Measurements from ENCODE around the gene TNKS1BP1. TPM values are rescaled to one million over a fixed set of nuclear protein-coding genes. Genes with fewer than 3 reads are reported as not detected.

Gene TNKS1BP1
- total RNA-seq, 1 donor from 2014 or later: 14.3 TPM

DNA sequence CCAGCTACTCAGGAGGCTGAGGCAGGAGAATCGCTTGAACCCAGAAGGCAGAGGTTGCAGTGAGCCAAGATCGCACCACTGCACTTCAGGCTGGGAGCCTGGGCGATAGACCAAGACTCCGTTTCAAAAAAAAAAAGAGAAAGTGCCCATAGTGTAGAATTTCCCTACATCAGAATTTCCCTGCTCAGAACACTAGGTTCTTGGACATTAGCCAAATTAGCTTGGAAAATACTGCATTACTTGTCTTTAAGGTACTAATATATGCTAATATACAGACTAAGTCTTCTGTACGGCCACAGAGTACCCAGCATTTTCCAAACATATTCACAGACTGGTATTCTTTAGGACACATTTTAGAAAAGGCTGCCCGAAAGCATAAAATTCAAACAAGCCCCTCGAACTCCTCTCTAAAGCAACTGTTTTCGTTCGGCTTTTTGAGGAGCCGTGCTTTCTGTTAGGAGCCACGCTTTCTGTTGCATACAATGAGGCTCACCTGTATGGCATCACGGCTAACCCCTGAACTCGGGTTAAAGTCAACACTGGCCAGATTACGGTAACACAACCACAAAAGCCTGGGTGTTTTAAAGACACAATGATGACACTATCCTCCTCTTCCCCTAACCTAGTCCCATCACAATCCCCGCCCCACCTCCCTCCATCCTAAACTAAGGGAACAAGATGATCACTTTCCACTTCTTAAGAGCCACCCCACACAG, 18.4 kb downstream of the TNKS1BP1 start:
- peaks cover 7% of the 10 kb centered on the region for H3K4me1 Mint-ChIP-seq
- intact Hi-C loops (cut with micrococcal nuclease): no loop called here
- peaks cover 11% of the 10 kb centered on the region for H3K36me3 Mint-ChIP-seq (ENCODE audit: low read depth)
- DNase-seq: no peak
- H3K9me3 Mint-ChIP-seq: no peaks in the 10 kb centered on the region
- TF ChIP-seq, protein P1, sequence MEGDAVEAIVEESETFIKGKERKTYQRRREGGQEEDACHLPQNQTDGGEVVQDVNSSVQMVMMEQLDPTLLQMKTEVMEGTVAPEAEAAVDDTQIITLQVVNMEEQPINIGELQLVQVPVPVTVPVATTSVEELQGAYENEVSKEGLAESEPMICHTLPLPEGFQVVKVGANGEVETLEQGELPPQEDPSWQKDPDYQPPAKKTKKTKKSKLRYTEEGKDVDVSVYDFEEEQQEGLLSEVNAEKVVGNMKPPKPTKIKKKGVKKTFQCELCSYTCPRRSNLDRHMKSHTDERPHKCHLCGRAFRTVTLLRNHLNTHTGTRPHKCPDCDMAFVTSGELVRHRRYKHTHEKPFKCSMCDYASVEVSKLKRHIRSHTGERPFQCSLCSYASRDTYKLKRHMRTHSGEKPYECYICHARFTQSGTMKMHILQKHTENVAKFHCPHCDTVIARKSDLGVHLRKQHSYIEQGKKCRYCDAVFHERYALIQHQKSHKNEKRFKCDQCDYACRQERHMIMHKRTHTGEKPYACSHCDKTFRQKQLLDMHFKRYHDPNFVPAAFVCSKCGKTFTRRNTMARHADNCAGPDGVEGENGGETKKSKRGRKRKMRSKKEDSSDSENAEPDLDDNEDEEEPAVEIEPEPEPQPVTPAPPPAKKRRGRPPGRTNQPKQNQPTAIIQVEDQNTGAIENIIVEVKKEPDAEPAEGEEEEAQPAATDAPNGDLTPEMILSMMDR (IDR thresholded peaks at IDR 0.05): no peak
- H3K27ac Mint-ChIP-seq: no peak overlapping the region
- H3K4me3 Mint-ChIP-seq: no peak overlapping the region
- ChIA-PET CTCF (no interaction called here), POLR2A (no interaction called here)
- H3K27me3 Mint-ChIP-seq: no peaks in the 10 kb centered on the region
- ATAC-seq (ENCODE audit: low read depth): no peak

DNA sequence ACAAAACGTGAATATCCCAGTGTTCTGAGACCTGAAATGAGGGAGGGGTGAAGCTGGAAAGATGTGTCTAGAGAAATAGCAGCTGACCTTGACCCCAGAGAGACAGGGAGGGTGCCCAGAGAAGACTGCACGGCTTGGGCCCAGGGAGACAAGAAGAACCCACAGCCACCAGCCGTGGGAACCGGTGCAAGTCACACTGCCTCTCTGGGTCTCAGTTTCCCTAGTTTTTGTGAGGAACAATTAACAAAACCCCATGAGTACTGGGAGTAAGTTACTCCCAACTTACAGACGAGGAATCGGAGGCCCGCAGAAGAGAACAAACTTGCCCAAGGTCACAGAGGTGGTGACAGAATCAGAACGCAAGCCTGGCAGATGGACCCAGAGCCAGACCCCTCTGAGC, 19.2 kb downstream of the TNKS1BP1 start:
- H3K27me3 Mint-ChIP-seq: no peaks in the 10 kb centered on the region
- no peak overlapping the region for H3K27ac Mint-ChIP-seq
- intact Hi-C loops (cut with micrococcal nuclease): no loop called here
- TF ChIP-seq, protein P1 (IDR thresholded peaks at IDR 0.05): no peak
- ATAC-seq (ENCODE audit: low read depth) (no peak), DNase-seq (no peak)
- H3K9me3 Mint-ChIP-seq: no peaks in the 10 kb centered on the region
- H3K4me3 Mint-ChIP-seq: no peak overlapping the region
- ChIA-PET POLR2A (no interaction called here), CTCF (no interaction called here)
- peaks cover 19% of the 10 kb centered on the region for H3K36me3 Mint-ChIP-seq (ENCODE audit: low read depth)
- peaks cover under 1% of the 10 kb centered on the region for H3K4me1 Mint-ChIP-seq

DNA sequence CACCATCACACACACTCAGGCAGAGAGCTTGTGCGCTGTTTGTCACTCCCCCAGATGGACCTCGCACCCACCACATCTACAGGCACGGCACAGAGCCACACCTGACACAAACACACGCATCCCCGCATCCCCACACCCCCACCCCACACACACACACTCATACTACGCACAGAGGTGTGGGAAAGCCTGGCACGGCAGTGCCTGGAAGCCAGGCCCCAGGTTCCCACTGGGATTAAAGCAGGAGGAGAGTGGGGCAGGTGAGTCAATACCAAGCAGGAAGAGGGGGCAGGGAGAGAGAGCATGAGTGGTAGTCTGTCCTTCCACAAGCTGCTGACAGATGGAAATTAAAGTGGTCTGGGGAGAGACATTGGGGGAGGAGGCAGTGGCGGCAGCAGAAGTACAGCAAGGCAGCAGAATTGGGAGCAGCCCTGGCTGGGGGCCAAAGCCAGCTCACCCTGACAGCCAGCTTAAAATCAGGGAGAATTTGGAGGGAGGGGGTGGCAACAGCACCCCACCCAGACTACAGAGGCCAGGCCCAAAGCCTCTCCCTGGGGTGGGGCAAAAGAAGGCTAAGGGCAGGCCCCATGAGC, 20.7 kb downstream of the TNKS1BP1 start:
- no peak overlapping the region for H3K4me3 Mint-ChIP-seq
- H3K27me3 Mint-ChIP-seq: no peaks in the 10 kb centered on the region
- ATAC-seq (ENCODE audit: low read depth) (no peak), DNase-seq (no peak)
- peaks cover 4% of the 10 kb centered on the region for H3K9me3 Mint-ChIP-seq
- H3K36me3 Mint-ChIP-seq (ENCODE audit: low read depth): peaks cover 28% of the 10 kb centered on the region
- ChIA-PET CTCF (no interaction called here), POLR2A (interaction anchor here (0.6 kb wide), 1 partner anchor 15 kb away, joined by 3 read pairs; no protein-coding TSS in a partner anchor)
- no peaks in the 10 kb centered on the region for H3K4me1 Mint-ChIP-seq
- TF ChIP-seq, protein P1 (IDR thresholded peaks at IDR 0.05): no peak
- H3K27ac Mint-ChIP-seq: no peak overlapping the region
- intact Hi-C loops (cut with micrococcal nuclease): no loop called here

DNA sequence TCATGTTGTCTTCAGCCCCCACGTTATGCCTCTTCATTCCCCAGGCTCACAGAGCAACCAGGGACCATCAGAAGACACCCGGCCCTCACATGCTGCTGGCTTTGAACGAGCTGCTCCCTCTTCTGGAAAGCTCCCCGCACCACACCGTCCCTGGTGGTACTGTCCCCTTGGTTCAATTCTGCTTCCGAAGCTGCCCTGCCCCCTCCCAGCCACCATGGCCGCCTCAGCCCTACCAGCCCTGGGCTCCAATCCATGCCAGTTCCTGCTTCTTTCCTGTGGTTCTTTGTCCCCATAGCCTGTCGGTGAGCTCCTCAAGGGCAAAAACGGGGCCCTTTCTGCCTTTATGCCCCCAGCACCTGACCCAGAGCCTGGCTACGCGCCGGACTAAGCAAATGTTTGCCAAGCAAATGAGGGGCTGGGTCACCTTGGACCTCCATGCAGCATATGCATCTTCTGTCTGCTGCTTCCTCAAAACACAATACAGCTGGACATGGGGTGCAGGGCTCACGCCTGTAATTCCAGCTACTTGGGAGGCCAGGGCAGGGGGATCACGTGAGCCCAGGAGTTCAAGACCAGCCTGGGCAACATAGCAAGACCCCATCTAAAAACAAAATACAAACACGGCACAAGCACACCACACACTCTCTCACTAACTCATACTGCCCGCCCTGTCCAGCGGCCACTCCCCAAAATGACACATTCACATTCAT, 21.3 kb downstream of the TNKS1BP1 start:
- Mint-ChIP-seq H3K4me1 (no peaks in the 10 kb centered on the region), H3K9me3 (peaks cover 7% of the 10 kb centered on the region), H3K27ac (no peak overlapping the region), H3K27me3 (no peaks in the 10 kb centered on the region), H3K4me3 (no peak overlapping the region), H3K36me3 (ENCODE audit: low read depth) (peaks cover 30% of the 10 kb centered on the region)
- ATAC-seq (ENCODE audit: low read depth) (no peak), DNase-seq (no peak)
- CTCF ChIA-PET: no interaction called here
- POLR2A ChIA-PET: no interaction called here
- TF ChIP-seq, protein P1 (IDR thresholded peaks at IDR 0.05): no peak
- intact Hi-C loops (cut with micrococcal nuclease): no loop called here

DNA sequence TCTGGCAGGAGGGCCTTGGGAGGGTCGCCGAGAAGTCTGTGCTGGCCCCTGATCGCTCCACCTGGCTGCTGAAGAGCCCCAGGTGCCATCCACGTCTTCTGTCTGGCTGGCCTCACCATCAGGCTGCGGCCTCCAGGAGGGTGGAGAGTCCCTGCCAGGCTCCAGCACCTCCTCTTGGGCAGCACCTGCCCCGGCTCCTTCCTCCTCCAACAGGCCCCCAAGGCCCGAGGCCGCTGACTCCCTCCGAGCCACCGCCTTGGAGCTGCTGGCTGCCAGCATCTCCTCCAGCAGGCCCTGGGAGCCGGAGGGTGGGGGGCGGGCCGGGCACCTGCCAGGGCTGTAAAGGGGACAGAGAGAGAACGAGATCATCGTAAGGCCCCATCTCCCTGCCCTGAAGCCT, 22.3 kb downstream of the TNKS1BP1 start:
- intact Hi-C loops (cut with micrococcal nuclease): no loop called here

More for the DNA sequence above, 22.3 kb downstream of the TNKS1BP1 start:
- Mint-ChIP-seq H3K4me3 (no peak overlapping the region), H3K4me1 (no peaks in the 10 kb centered on the region), H3K9me3 (peaks cover 7% of the 10 kb centered on the region), H3K27me3 (no peaks in the 10 kb centered on the region), H3K27ac (no peak overlapping the region), H3K36me3 (ENCODE audit: low read depth) (peaks cover 30% of the 10 kb centered on the region)
- ChIA-PET CTCF (no interaction called here), POLR2A (no interaction called here)
- ATAC-seq (ENCODE audit: low read depth) (no peak), DNase-seq (no peak)
- TF ChIP-seq, protein P1 (IDR thresholded peaks at IDR 0.05): no peak

Measured in activated B cell treated with CpG ODN at 0.5 μM for 24 hours (primary cell).